D721Med (cell line): Measurements from ENCODE around the gene RBM17.
"Not testable (repeated sequence)": the region's sequence is repeated elsewhere in the genome, so short reads cannot be mapped to it uniquely, and the experiment has no call there.

ENCODE experiments used
- DNase-seq: peaks from one replicate; pipeline ENCODE4 v3.0.0; 2011; ENCODE audit warnings: low spot score; ENCODE audit not compliant: insufficient read length
- FAIRE-seq: peaks from 2 replicates; lab custom pipeline; 2011; peaks lifted over from hg19 to GRCh38; lab: Jason Lieb, UNC
- CTCF ChIP-seq: IDR thresholded peaks from 2 replicates; pipeline ENCODE4 v1.5.1; 2012; ENCODE audit warnings: mild to moderate bottlenecking, control low read depth; ENCODE audit not compliant: insufficient read depth; ENCODE audit errors: missing control alignments

The RBM17 gene

GRCh38 chr10:6088721-6089333, at the start of gene RBM17:
Gene RBM17 (plus strand): TSS chr10:6089034. CDS start chr10:6097066, 8,032 bp downstream.
- no peak for FAIRE-seq
- peak; percentile 41 for DNase-seq
- peak; percentile 100 for TF ChIP-seq CTCF

- no peak for TF ChIP-seq CTCF
- no peak for DNase-seq
- FAIRE-seq: no peak
Measured at GRCh38 chr10:6039711-6040110, 49.1 kb upstream of the RBM17 start.

GRCh38 chr10:6040205-6040604, 48.6 kb upstream of the RBM17 start:
- FAIRE-seq (no peak), DNase-seq (no peak)
- TF ChIP-seq CTCF: no peak

- not testable (repeated sequence) for FAIRE-seq
Measured at GRCh38 chr10:6043377-6043776, 45.5 kb upstream of the RBM17 start.

GRCh38 chr10:6044060-6044459, 44.8 kb upstream of the RBM17 start:
- DNase-seq: no peak
- no peak for TF ChIP-seq CTCF
- FAIRE-seq: no peak

More at GRCh38 chr10:6043377-6043776, 45.5 kb upstream of the RBM17 start:
- DNase-seq: not testable (repeated sequence)

- no peak for FAIRE-seq
- no peak for TF ChIP-seq CTCF
- no peak for DNase-seq
Measured at GRCh38 chr10:6044751-6045313, 44.0 kb upstream of the RBM17 start.

- FAIRE-seq (no peak), DNase-seq (no peak)
- TF ChIP-seq CTCF: no peak
Measured at GRCh38 chr10:6045314-6045848, 43.5 kb upstream of the RBM17 start.
